CD8-positive, alpha-beta memory T cell (primary cell): Measurements from ENCODE around the gene LTB4R. TPM values are rescaled to one million over a fixed set of nuclear protein-coding genes. Genes with fewer than 3 reads are reported as not detected.

Experiments
- CTCF ChIA-PET: fragments of 350-600 bp; sonication (Branson Sonifier 250); formaldehyde crosslinking; loops from one replicate; lab custom pipeline; 2021; ENCODE audit warnings: antibody characterized with exemption; lab: Charles Lee
- POLR2A ChIA-PET: fragments of 350-600 bp; sonication (Branson Sonifier 250); formaldehyde crosslinking; loops from one replicate; lab custom pipeline; 2021; ENCODE audit warnings: antibody characterized with exemption; lab: Charles Lee
- DNase-seq, 5 donors: peaks; one replicate each; pipeline versions ENCODE4 v3.0.0 to v3.0.0-alpha.2; 2020 to 2022; ENCODE audit warnings: mixed read lengths in 1 of 5
- H3K27ac ChIP-seq: one replicate; pipeline ENCODE4 v1.7.0; 2013; ENCODE audit warnings: low read depth, mild to moderate bottlenecking, low read length, moderate library complexity
- H3K27me3 ChIP-seq: 2 replicates; pipeline ENCODE4 v1.7.0; 2013; ENCODE audit warnings: low read length, mild to moderate bottlenecking; ENCODE audit not compliant: insufficient read depth, poor library complexity, severe bottlenecking
- H3K36me3 ChIP-seq: 2 replicates; pipeline ENCODE4 v1.7.0; 2013; ENCODE audit warnings: mild to moderate bottlenecking, low read length, moderate library complexity; ENCODE audit not compliant: insufficient read depth
- H3K4me1 ChIP-seq: 2 replicates; pipeline ENCODE4 v1.7.0; 2013; ENCODE audit warnings: mild to moderate bottlenecking, low read length, moderate library complexity; ENCODE audit not compliant: insufficient read depth
- H3K4me3 ChIP-seq: 2 replicates; pipeline ENCODE4 v1.7.0; 2013; ENCODE audit warnings: mild to moderate bottlenecking, low read length
- H3K9me3 ChIP-seq: 2 replicates; pipeline ENCODE4 v1.7.0; 2013; ENCODE audit warnings: mild to moderate bottlenecking, low read length
- H3K27ac Mint-ChIP-seq, 8 donors: one replicate each; pipeline ENCODE4 v1.8.0; 2020 to 2021; ENCODE audit warnings: mixed read lengths in 8 of 8, mild to moderate bottlenecking in 6 of 8, inconsistent platforms in 3 of 8, moderate library complexity in 3 of 8
- H3K27me3 Mint-ChIP-seq, 2 donors: one replicate each; pipeline ENCODE4 v1.8.0; 2020 to 2021; ENCODE audit warnings: mixed read lengths in 2 of 2, mild to moderate bottlenecking in 1 of 2, moderate library complexity in 1 of 2
- H3K36me3 Mint-ChIP-seq, 3 donors: one replicate each; pipeline ENCODE4 v1.8.0; 2020 to 2021; ENCODE audit warnings: mixed read lengths in 3 of 3, inconsistent platforms in 1 of 3, mild to moderate bottlenecking in 1 of 3
- H3K4me1 Mint-ChIP-seq, 3 donors: one replicate each; pipeline ENCODE4 v1.8.0; 2020 to 2021; ENCODE audit warnings: mixed read lengths in 3 of 3, inconsistent platforms in 1 of 3, mild to moderate bottlenecking in 1 of 3
- H3K4me3 Mint-ChIP-seq, 7 donors: one replicate each; pipeline ENCODE4 v1.8.0; 2020 to 2021; ENCODE audit warnings: mixed read lengths in 7 of 7, mild to moderate bottlenecking in 6 of 7, moderate library complexity in 4 of 7, inconsistent platforms in 2 of 7
- H3K9me3 Mint-ChIP-seq, 5 donors: one replicate each; pipeline ENCODE4 v1.8.0; 2020 to 2022; ENCODE audit warnings: mixed read lengths in 5 of 5, mild to moderate bottlenecking in 3 of 5, moderate library complexity in 2 of 5, inconsistent platforms in 1 of 5
- polyA plus RNA-seq: library from polyadenylated mRNA; unstranded; fragments of 300-500 nt; fragmentation: Illumina TruSeq; gene quantifications from one replicate; pipeline ENCODE4 v1.2.3, GENCODE V29; 2021
- total RNA-seq, 2 experiments: library from RNA; stranded (reverse); gene quantifications; one replicate each; pipeline ENCODE4 v1.2.3, GENCODE V29; 2021

LTB4R gene
- total and polyA plus RNA-seq, 3 experiments from 2014 or later = 9.8 to 12.3 (median 10.3) TPM

- peak overlapping the region; percentile 63 to 86 (median 79) for H3K4me3 Mint-ChIP-seq
- H3K9me3 Mint-ChIP-seq = no peaks in the 10 kb centered on the region
- H3K27ac Mint-ChIP-seq = peak overlapping the region; percentile 15 to 90 (median 80)
- DNase-seq = peak; percentile 70 to 92 (median 85)
- CTCF ChIA-PET = interaction anchor here (0.6 to 16.8 kb wide), 30 partner anchors 10 to 171 kb away, joined by 3 to 486 read pairs (median 7); partner anchors contain the start of genes CBLN3, CIDEB, DHRS1 and IRF9
- H3K27ac ChIP-seq = no peak overlapping the region
- no peaks in the 10 kb centered on the region for H3K9me3 ChIP-seq
- H3K4me3 ChIP-seq = peak overlapping the region; percentile 44
- H3K4me1 Mint-ChIP-seq = peaks cover 69 to 89% (median 83%) of the 10 kb centered on the region in 3 donors
- peaks cover 5 to 17% (median 5%) of the 10 kb centered on the region in 3 donors for H3K36me3 Mint-ChIP-seq
- H3K27me3 Mint-ChIP-seq = peaks cover 21 to 27% of the 10 kb centered on the region in 2 donors
- peaks cover 6% of the 10 kb centered on the region for H3K36me3 ChIP-seq
- POLR2A ChIA-PET = interaction anchor here (0.7 to 3.1 kb wide), 6 partner anchors 21 to 230 kb away, joined by 4 to 78 read pairs (median 11); partner anchors contain the start of genes CBLN3, KHNYN, LTB4R and TINF2
- peaks cover 17% of the 10 kb centered on the region for H3K27me3 ChIP-seq
- H3K4me1 ChIP-seq = peaks cover 69% of the 10 kb centered on the region
Observed at GRCh38 chr14:24332268-24332993, 21.1 kb downstream of the LTB4R start.

DNA sequence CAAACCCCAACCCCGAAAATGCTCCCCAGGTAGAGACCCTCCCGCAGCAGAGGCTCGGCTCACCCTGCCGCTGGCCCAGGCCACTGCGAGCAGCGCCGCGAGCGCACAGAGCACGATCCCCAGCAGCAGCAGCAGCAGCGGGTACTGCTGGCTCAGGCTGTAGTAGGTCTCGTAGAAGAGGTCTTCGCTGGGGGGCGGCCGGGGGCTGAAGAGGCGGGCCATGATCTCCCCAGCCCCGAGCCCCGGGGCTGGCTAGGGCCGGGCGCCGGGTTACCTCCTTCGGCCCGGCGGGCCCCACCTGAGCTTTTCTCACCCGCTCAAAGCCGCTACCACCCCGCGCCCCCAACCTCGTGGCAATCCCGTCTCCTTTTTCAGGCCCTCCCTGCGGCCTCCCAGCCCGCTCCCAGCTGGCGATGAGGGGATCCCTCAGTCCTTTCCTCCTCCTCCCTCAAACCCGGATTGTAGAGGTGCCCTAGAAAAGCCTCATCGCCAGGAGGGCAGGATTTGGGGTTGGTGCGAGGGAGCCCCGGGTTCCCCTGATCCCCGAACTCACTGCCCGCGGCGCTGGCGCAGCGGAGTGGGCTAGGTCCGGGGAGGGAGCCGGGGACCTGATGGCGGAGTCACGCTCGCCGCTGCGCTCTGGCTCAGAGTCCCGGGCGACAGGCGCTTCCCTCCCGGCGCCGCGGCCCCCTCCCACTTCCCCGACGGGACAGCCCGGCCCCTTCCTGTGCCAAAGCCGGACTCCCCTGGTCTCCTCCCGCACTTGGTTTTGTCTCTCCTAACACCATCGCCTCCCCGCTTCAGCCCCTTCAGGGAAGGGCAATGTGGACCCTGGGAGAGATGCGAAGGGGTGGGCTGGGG, 23.4 kb downstream of the LTB4R start, which contains the start of gene ADCY4:
Gene ADCY4, minus strand, starts transcription at position 641 of the 861 bp plus-strand sequence. Its CDS starts 419 bp downstream, at position 222.
- Mint-ChIP-seq H3K4me3 (peak within 1 kb of the TSS; percentile 65 to 86 (median 72)), H3K27me3 (peaks cover 21 to 27% of the 10 kb centered on the region in 2 donors), H3K9me3 (no peaks in the 10 kb centered on the region), H3K4me1 (peaks cover 62 to 89% (median 82%) of the 10 kb centered on the region in 3 donors), H3K27ac (peak within 1 kb of the TSS in 3 of 8 donors; percentile 39 to 86 (median 74)), H3K36me3 (peaks cover 5 to 32% (median 5%) of the 10 kb centered on the region in 3 donors)
- Histone ChIP-seq H3K4me1 (peaks cover 70% of the 10 kb centered on the region), H3K27ac (no peak within 1 kb of the TSS), H3K27me3 (peaks cover 17% of the 10 kb centered on the region), H3K9me3 (no peaks in the 10 kb centered on the region), H3K4me3 (peak within 1 kb of the TSS; percentile 14), H3K36me3 (peaks cover 10% of the 10 kb centered on the region)
- DNase-seq = peak in 1 of 5 donors; percentile 35
- ChIA-PET POLR2A (interaction anchor here (2.9 to 3.1 kb wide), 3 partner anchors 93 to 102 kb away, joined by 14 to 78 read pairs (median 20); partner anchors contain the start of genes CBLN3, KHNYN and TINF2), CTCF (interaction anchor here (0.5 to 16.8 kb wide), 14 partner anchors 12 to 141 kb away, joined by 3 to 486 read pairs (median 6); partner anchors contain the start of genes CBLN3, CIDEB, DHRS1 and KHNYN)

- H3K36me3 ChIP-seq = peaks cover 10% of the 10 kb centered on the region
- CTCF ChIA-PET = interaction anchor here (1.0 to 16.8 kb wide), 5 partner anchors 13 to 97 kb away, joined by 4 to 486 read pairs (median 52); partner anchors contain the start of genes CBLN3, CIDEB, DHRS1 and KHNYN
- H3K4me1 ChIP-seq = peaks cover 68% of the 10 kb centered on the region
- no peaks in the 10 kb centered on the region for H3K9me3 ChIP-seq
- no peak overlapping the region for H3K27ac ChIP-seq
- peak overlapping the region in 3 of 8 donors; percentile 34 to 86 (median 74) for H3K27ac Mint-ChIP-seq
- H3K27me3 Mint-ChIP-seq = peaks cover 21% of the 10 kb centered on the region in 2 donors
- DNase-seq = no peak
- peak overlapping the region in 6 of 7 donors; percentile 15 to 75 (median 64) for H3K4me3 Mint-ChIP-seq
- H3K4me1 Mint-ChIP-seq = peaks cover 59 to 87% (median 79%) of the 10 kb centered on the region in 3 donors
- H3K27me3 ChIP-seq = peaks cover 17% of the 10 kb centered on the region
- POLR2A ChIA-PET = no interaction called here
- H3K9me3 Mint-ChIP-seq = no peaks in the 10 kb centered on the region
- H3K4me3 ChIP-seq = no peak overlapping the region
- peaks cover 5 to 33% (median 5%) of the 10 kb centered on the region in 3 donors for H3K36me3 Mint-ChIP-seq
Observed at GRCh38 chr14:24335461-24336171, 24.3 kb downstream of the LTB4R start.

- H3K9me3 ChIP-seq = no peaks in the 10 kb centered on the region
- H3K4me3 ChIP-seq = no peak overlapping the region
- ChIA-PET POLR2A (interaction anchor here (3.3 kb wide), 1 partner anchor 93 kb away, joined by 21 read pairs; the partner anchor contains the start of genes CBLN3 and KHNYN), CTCF (interaction anchor here (0.7 to 14.0 kb wide), 5 partner anchors 10 to 95 kb away, joined by 3 to 486 read pairs (median 3); partner anchors contain the start of genes CBLN3, CIDEB, KHNYN and SDR39U1)
- peaks cover 44 to 70% (median 64%) of the 10 kb centered on the region in 3 donors for H3K4me1 Mint-ChIP-seq
- H3K4me1 ChIP-seq = peaks cover 53% of the 10 kb centered on the region
- H3K27ac ChIP-seq = no peak overlapping the region
- no peak for DNase-seq
- peaks cover 10% of the 10 kb centered on the region for H3K36me3 ChIP-seq
- H3K9me3 Mint-ChIP-seq = no peaks in the 10 kb centered on the region
- H3K27me3 ChIP-seq = peaks cover 17% of the 10 kb centered on the region
- peak overlapping the region in 4 of 7 donors; percentile 8 to 97 (median 96) for H3K4me3 Mint-ChIP-seq
- H3K36me3 Mint-ChIP-seq = peaks cover 5 to 33% (median 5%) of the 10 kb centered on the region in 3 donors
- H3K27me3 Mint-ChIP-seq = peaks cover 18 to 22% of the 10 kb centered on the region in 2 donors
- peak overlapping the region in 2 of 8 donors; percentile 57 to 80 for H3K27ac Mint-ChIP-seq
Observed at GRCh38 chr14:24337144-24337823, 26.0 kb downstream of the LTB4R start.

DNA sequence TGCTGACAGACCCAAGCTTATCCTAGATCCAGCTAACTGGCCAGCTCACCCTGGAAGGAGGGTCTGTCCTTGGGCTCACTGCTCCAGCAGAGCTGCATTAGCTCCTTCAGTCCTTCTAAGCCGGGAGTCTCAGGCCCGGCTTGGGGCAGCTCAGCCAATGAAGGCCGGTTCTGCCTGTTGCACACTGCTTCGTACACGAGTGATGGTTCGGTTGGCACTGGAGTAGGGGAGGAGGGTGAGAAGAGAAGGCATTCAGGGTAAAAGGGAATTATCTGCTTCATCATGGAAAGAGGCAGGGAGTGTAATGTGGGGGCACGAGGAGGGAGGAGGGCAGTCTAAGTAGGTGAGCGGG, 26.5 kb downstream of the LTB4R start:
- Histone ChIP-seq H3K27ac (no peak overlapping the region), H3K9me3 (no peaks in the 10 kb centered on the region), H3K4me3 (no peak overlapping the region), H3K36me3 (peaks cover 10% of the 10 kb centered on the region), H3K27me3 (peaks cover 17% of the 10 kb centered on the region), H3K4me1 (peaks cover 48% of the 10 kb centered on the region)
- H3K4me3 Mint-ChIP-seq = peak overlapping the region in 6 of 7 donors; percentile 69 to 97 (median 97)
- peaks cover 17 to 24% of the 10 kb centered on the region in 2 donors for H3K27me3 Mint-ChIP-seq
- peaks cover 40 to 66% (median 59%) of the 10 kb centered on the region in 3 donors for H3K4me1 Mint-ChIP-seq
- CTCF ChIA-PET = interaction anchor here (0.7 to 14.0 kb wide), 5 partner anchors 27 to 95 kb away, joined by 3 to 486 read pairs (median 3); partner anchors contain the start of genes CBLN3, CIDEB, KHNYN and SDR39U1
- POLR2A ChIA-PET = interaction anchor here (3.3 kb wide), 1 partner anchor 93 kb away, joined by 21 read pairs; the partner anchor contains the start of genes CBLN3 and KHNYN
- DNase-seq = no peak
- no peaks in the 10 kb centered on the region for H3K9me3 Mint-ChIP-seq
- H3K36me3 Mint-ChIP-seq = peaks cover 5 to 33% (median 5%) of the 10 kb centered on the region in 3 donors
- H3K27ac Mint-ChIP-seq = peak overlapping the region in 4 of 8 donors; percentile 5 to 80 (median 48)

DNA sequence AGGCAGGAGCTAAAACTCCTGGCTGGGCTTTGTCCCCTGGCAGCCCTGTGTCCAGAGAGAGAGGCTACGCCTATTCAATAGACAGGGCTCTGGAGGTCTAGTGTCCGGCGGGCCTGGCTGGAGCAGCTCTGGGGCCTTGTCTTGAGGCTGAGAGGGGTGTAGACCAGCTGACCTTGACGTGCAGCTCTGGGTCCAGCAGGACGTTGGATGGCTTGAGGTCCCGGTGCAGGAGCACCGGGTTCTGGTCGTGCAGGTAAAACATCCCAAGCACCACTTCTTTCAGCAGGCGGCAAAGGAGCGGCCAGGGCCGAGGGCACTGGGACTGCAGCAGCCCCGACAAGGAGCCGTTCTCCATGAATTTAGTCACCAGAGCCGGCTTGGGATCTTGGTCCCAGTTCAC, 27.5 kb downstream of the LTB4R start:
- H3K27me3 ChIP-seq = peaks cover 16% of the 10 kb centered on the region
- Mint-ChIP-seq H3K27ac (peak overlapping the region in 5 of 8 donors; percentile 11 to 96 (median 50)), H3K4me3 (peak overlapping the region; percentile 95 to 97 (median 97)), H3K36me3 (peaks cover 5 to 33% (median 5%) of the 10 kb centered on the region in 3 donors), H3K9me3 (no peaks in the 10 kb centered on the region), H3K4me1 (peaks cover 32 to 56% (median 49%) of the 10 kb centered on the region in 3 donors), H3K27me3 (peaks cover 17 to 23% of the 10 kb centered on the region in 2 donors)
- H3K9me3 ChIP-seq = no peaks in the 10 kb centered on the region
- ChIA-PET POLR2A (interaction anchor here (0.7 to 3.3 kb wide), 2 partner anchors 92 to 103 kb away, joined by 3 to 21 read pairs; partner anchors contain the start of genes CBLN3 and KHNYN), CTCF (interaction anchor here (1.3 to 14.0 kb wide), 6 partner anchors 13 to 96 kb away, joined by 3 to 486 read pairs (median 5); partner anchors contain the start of genes CBLN3, CIDEB, KHNYN and LTB4R2)
- H3K36me3 ChIP-seq = peaks cover 10% of the 10 kb centered on the region
- peak overlapping the region; percentile 92 for H3K4me3 ChIP-seq
- no peak for DNase-seq
- H3K4me1 ChIP-seq = peaks cover 38% of the 10 kb centered on the region
- H3K27ac ChIP-seq = no peak overlapping the region
